Progenitor cell of endocrine pancreas (in vitro differentiated cells): ENCODE measurements around the gene MICALL1. TPM values are rescaled to one million over a fixed set of nuclear protein-coding genes. Genes with fewer than 3 reads are reported as not detected.
A peak's percentile ranks its signal among the peaks of the same experiment; 100 is the strongest.

Experiments
- DNase-seq: peaks from one replicate; pipeline ENCODE4 v3.0.0; 2021; ENCODE audit warnings: low spot score; ENCODE audit not compliant: unreplicated experiment
- H3K27ac Mint-ChIP-seq: 2 replicates; pipeline ENCODE4 v1.8.0; 2021; ENCODE audit warnings: mild to moderate bottlenecking, moderate library complexity, mixed read lengths
- H3K27me3 Mint-ChIP-seq: 2 replicates; pipeline ENCODE4 v1.8.0; 2021; ENCODE audit warnings: mixed read lengths
- H3K36me3 Mint-ChIP-seq: 2 replicates; pipeline ENCODE4 v1.8.0; 2022; ENCODE audit warnings: mixed read lengths; ENCODE audit not compliant: insufficient read depth
- H3K4me1 Mint-ChIP-seq: 2 replicates; pipeline ENCODE4 v1.8.0; 2021; ENCODE audit warnings: low read depth, mixed read lengths
- H3K4me3 Mint-ChIP-seq: 2 replicates; pipeline ENCODE4 v1.8.0; 2021; ENCODE audit warnings: low read depth, mild to moderate bottlenecking, moderate library complexity, mixed read lengths
- H3K9me3 Mint-ChIP-seq: 2 replicates; pipeline ENCODE4 v1.8.0; 2021; ENCODE audit warnings: low read depth, mixed read lengths
- total RNA-seq: library from RNA; stranded (reverse); gene quantifications from 2 replicates; pipeline ENCODE4 v1.2.1, GENCODE V29; 2021
- TF ChIP-seq, protein P1 (sequence below): fragments of 200-600 bp; sonication (generic); IDR thresholded peaks from one replicate; pipeline ENCODE4 v1.5.0; 2021; ENCODE audit warnings: antibody characterized with exemption, mild to moderate bottlenecking; ENCODE audit not compliant: unreplicated experiment

The MICALL1 gene
- total RNA-seq, 1 donor from 2014 or later: 42.8 TPM

DNA sequence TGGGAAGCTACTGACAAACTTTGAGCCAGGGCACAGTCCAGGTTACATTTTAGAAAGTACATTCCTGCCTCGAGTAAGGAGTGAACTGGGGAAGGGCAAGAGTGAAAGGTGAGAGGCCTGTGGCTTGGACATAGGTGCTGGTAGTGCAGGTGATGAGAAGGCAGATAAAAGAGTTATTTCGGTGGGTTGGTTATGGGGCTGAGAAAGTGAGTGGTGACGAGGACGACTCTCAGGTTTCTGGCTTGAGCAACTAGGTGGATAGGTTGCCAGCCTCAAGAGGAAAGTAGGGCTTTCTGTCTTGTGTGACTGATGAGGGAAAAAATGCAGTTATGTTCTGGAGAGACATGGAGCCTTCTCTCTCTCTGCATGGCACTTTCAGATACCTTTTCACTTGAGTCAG is 51.1 kb downstream of the MICALL1 start:
- H3K9me3 Mint-ChIP-seq: no peaks in the 10 kb centered on the region
- H3K4me1 Mint-ChIP-seq: peaks cover 21% of the 10 kb centered on the region
- no peak overlapping the region for H3K4me3 Mint-ChIP-seq
- no peak for DNase-seq
- H3K27me3 Mint-ChIP-seq: peaks cover under 1% of the 10 kb centered on the region
- H3K27ac Mint-ChIP-seq: no peak overlapping the region
- H3K36me3 Mint-ChIP-seq: peaks cover 31% of the 10 kb centered on the region
- TF ChIP-seq, protein P1, sequence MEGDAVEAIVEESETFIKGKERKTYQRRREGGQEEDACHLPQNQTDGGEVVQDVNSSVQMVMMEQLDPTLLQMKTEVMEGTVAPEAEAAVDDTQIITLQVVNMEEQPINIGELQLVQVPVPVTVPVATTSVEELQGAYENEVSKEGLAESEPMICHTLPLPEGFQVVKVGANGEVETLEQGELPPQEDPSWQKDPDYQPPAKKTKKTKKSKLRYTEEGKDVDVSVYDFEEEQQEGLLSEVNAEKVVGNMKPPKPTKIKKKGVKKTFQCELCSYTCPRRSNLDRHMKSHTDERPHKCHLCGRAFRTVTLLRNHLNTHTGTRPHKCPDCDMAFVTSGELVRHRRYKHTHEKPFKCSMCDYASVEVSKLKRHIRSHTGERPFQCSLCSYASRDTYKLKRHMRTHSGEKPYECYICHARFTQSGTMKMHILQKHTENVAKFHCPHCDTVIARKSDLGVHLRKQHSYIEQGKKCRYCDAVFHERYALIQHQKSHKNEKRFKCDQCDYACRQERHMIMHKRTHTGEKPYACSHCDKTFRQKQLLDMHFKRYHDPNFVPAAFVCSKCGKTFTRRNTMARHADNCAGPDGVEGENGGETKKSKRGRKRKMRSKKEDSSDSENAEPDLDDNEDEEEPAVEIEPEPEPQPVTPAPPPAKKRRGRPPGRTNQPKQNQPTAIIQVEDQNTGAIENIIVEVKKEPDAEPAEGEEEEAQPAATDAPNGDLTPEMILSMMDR: no peak

DNA sequence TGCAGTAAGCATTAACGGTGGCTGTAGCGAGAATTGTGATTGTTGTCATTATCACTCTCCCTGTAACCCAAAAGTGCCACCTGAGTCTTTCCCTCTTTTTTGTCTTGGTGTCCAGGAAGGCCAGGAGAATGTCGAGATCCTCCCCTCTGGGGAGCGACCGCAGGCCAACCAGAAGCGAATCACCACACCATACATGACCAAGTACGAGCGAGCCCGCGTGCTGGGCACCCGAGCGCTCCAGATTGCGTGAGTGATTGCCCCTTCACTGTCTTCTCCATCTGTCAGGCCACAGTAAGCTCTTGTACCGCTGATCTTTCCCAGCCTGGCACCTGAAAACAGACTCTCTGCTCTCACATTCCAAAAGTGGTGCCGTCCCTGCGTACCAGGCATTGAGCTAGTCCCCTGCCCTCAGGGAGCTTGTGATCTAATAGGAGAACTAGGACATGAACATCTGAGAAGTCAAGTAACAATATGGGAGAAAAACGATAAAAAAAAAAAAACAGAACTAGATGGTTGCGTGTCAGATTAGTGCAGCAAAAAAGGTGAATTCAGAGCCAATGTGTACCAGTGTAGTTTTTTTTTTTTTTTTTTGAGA is 53.2 kb downstream of the MICALL1 start:
- Mint-ChIP-seq H3K27ac (no peak overlapping the region), H3K9me3 (no peaks in the 10 kb centered on the region), H3K36me3 (peaks cover 33% of the 10 kb centered on the region), H3K4me1 (peaks cover 8% of the 10 kb centered on the region), H3K27me3 (no peaks in the 10 kb centered on the region), H3K4me3 (no peak overlapping the region)
- TF ChIP-seq, protein P1: no peak
- no peak for DNase-seq

DNA sequence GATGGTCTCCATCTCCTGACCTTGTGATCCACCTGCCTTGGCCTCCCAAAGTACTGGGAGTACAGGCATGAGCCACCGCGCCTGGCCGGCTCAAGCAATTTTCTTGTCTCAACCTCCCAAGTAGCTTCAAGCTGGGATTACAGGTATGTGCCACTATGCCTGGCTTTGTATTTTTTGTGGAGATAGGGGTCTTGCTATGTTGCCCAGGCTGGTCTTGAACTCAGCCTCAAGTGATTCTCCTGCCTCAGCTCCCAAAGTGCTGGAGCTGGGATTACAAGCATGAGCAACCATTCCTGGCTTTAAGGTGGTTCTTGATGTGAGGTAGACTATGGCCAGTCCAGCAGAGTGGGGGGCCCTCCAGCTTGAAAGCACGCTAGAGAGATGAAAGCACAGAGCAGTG is 55.0 kb downstream of the MICALL1 start:
- H3K4me1 Mint-ChIP-seq: no peaks in the 10 kb centered on the region
- no peaks in the 10 kb centered on the region for H3K27me3 Mint-ChIP-seq
- no peak overlapping the region for H3K4me3 Mint-ChIP-seq
- H3K36me3 Mint-ChIP-seq: peaks cover 37% of the 10 kb centered on the region
- H3K9me3 Mint-ChIP-seq: no peaks in the 10 kb centered on the region
- H3K27ac Mint-ChIP-seq: no peak overlapping the region
- TF ChIP-seq, protein P1: no peak
- DNase-seq: no peak

DNA sequence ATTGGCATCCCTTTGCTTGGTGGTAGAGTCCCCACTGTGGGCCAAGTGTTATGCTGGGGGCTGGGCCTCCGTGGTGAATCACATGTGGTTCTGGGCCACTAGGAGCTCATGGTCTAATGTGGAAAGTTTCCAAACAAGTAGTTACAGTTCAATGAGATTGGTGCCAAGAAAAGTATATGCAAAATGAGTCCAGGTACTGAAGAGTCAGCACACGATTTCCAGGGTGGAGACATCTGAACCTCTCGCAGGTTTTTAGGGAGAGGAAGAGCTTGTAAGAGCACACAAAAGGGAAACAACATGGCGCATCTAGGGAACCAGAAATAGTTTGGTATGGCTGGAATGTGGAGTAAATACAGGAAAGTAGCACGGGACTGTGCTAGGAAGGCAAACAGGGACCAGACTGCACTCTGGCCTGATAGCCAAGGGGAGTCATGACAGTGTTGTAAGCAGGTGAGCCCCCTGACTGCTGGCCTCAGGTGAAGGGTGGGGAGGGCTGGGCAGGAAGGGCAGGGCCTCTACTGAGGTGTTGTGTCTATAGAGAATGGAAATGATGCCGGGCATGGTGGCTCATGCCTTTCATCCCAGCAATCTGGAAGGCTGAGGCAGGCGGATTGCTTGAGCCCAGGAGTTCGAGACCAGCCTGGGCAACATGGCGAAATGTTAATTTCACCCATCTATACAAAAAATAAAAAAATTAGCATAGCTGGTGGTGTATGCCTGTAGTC is 60.0 kb downstream of the MICALL1 start:
- Mint-ChIP-seq H3K27ac (no peak overlapping the region), H3K36me3 (peaks cover 24% of the 10 kb centered on the region), H3K27me3 (no peaks in the 10 kb centered on the region), H3K4me3 (no peak overlapping the region), H3K9me3 (no peaks in the 10 kb centered on the region), H3K4me1 (peaks cover 5% of the 10 kb centered on the region)
- TF ChIP-seq, protein P1: no peak
- DNase-seq: no peak

DNA sequence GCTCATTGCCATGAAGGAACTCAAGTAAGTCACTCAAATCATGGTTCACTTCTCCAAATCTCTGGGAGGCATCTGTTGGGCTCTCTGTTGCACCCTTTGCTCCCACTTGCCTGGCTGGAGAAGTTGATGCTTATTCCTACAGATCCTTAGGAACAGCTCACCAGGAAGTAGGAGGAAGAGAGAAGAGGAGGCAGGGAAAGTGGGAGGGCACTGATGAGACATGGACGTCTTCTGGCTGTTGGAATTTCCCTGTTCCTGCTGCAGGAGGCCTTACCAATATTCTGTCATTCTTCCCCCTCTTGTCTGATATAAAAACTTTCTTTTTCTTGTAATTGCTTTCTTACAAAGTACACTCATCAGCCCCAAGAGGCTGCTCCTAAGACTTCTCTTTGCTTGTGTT is 61.0 kb downstream of the MICALL1 start:
- DNase-seq: no peak
- peak overlapping the region; percentile 19 for H3K27ac Mint-ChIP-seq
- peaks cover 21% of the 10 kb centered on the region for H3K36me3 Mint-ChIP-seq
- H3K4me1 Mint-ChIP-seq: peaks cover 5% of the 10 kb centered on the region
- no peak overlapping the region for H3K4me3 Mint-ChIP-seq
- no peaks in the 10 kb centered on the region for H3K9me3 Mint-ChIP-seq
- TF ChIP-seq, protein P1: no peak
- H3K27me3 Mint-ChIP-seq: no peaks in the 10 kb centered on the region
